Activated CD8-positive, alpha-beta memory T cell treated with anti-CD3 and anti-CD28 coated beads, Interleukin-2, amount 50 U/mL, for 24 hours (primary cell): ENCODE data around the gene CHN1.

ENCODE experiments used
- DNase-seq: peaks from one replicate; pipeline ENCODE4 v3.0.0-alpha.2; 2020; ENCODE audit errors: extremely low read depth

Gene CHN1

DNA sequence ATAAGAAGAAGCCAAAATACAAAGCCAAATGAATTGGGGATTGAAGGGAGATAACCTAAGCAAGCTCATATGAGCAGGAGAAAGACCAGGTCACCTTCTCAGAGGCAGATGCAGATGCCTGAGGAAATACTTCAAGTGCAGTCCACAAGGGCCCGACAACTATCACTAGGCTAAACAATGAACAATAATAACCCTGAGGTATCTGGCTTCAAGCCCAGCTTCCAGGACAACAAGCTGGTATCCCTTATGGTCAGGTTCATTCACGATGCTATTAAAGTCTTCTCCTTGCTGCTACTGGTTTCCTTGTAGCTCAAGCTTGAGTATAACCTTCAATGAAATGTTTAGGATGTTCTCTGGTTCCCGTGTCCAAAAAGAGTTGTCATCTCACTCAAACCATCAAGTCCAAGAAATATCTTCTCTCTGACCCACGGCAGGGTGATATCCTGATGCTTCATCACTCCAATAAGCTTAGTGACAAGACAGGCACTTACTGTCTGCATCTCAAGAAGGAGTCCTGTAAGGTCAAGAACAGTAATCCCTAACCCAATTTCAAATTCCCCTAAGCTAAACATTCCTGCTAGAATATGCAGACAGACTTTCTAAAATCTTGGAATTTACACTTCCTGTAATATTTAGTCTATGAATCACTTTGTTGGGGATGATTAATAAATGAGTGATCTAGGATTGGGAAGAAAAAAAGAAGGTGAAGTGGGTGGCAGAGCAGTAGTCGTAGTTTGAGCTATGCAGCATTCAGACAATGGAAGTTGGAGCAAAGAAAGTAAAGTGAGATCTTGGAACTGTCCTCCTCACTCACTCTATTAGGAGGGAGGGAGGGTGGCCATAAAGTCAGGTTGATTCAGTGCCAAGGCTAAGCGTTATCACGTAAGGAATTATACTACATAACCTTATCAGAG, 33.1 kb downstream of the CHN1 start:
- no peak for DNase-seq

- DNase-seq = no peak
These were observed 35.1 kb downstream of the CHN1 start for GRCh38 chr2:174970092-174970491.

DNA sequence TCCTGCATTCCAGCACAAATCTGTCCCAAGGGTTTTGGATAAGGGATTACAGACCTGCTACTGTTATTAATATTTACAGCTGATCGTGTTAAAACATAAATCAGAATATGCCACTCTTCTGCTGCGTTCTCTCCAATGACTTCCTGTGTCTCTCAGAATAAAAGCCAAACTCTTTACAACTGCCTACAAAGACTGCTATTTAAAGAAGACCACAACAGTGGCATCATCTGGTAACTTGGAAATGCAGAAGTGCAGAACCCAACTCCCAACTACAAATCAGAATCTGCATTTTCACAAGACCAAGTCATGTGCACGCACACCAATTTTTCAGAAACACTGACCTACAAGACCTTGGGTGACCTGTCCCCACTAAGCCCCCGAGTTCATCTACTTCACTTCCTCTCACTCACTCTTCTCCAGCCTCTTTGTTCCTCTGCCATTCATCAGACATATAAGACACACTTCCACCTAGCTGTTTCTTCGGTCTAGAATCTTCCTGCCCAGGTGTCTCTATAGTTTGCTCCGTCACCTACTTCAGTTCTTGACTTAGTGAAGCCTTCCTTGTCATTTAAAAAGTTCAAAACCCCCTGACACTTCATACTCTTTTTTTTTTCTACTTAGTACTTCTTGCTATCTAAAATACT, 36.0 kb downstream of the CHN1 start:
- DNase-seq = no peak

DNA sequence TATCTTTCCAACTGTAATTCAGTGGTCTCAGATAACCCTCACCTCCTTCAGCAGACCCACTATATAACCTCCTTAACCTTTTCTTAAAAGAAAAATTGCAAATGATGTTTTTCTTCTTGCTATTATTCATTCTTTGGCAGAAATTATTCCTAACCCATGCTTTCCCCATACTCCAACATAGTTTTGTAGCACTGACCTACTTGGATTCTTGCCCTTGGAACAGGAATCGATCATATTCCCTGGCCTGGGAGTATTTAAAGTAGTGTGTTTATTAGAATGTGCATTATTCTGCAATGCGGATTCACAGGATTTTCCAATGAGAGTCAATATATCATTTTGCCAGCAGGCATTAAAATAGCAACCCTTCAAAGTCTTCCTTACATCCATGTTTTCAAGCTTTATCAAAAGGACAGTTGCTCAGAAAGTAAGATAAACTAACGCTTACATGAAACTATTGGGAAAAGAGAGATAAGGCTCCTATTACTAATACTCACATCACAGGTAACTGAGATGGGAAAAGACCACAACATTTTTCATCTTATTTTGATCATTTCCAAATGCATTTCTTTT, 37.4 kb downstream of the CHN1 start:
- no peak for DNase-seq

DNA sequence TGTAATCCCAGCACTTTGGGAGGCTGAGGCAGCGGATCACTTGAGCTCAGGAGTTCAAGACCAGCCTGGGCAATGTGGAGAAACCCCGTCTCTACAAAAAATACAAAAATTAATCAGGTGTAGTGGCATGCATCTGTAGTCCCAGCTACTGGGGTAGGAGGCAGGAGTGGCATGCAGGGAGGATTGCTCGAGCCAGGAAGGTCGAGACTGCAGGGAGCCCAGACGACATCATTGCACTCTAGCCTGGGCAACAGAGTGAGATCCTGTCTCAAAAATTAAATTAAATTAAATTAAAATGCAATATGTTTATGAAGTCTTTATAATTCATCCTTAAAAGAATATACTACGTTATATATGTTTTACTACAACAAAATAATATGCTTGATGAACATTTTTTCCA, 38.1 kb downstream of the CHN1 start:
- DNase-seq = no peak

DNA sequence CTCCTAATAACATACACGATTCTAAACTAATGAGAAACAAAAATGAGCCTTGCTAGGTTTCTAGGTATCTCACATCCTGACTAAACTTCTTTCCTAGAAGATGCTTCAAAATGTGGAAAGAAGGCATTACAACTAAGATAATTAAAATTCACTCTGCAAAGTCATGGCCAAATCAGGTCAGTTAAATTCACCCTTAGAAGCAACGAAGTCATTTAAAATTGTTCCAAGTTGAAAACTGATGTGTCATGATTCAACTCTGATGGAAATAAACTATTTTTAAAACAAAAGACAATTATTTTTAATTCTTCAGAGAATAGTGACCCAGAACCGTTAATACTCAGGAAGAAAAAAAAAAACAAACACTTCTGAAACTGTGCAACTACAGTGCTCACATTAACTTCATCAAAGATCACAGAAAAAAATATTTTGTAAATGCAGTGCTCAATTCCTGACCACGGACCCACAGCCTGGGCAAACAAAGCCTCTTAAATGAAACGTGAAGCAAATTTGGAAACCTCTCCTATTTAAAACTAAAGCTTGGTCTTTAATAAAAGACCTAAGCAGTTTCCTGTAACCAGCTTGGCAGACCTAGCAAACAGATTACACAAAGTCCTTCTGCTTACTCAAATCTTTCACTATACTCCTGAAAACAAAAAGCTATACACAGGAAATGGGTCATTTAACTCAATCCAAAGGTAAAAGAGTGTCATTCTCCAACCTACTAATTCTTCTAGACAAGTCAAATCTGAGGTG, 39.0 kb downstream of the CHN1 start:
- DNase-seq = no peak

DNA sequence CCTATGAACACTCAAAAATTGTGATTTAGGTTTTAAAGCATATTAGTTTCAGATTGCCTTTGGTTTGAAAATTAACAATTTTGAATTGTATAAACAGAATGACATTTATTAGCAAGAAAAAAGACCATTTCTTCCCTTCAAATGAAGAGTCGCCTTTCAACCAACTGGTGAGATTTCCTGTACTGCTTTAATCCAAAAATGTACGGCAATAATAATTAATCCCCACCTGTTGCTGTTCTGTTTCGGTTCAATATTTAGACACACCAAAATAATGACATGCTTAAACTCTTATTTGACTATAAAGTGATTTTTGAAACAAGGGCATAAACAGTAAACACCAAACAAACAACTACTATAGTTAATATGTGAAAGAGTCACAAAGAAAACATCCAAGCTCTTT, 39.6 kb downstream of the CHN1 start:
- no peak for DNase-seq

DNA sequence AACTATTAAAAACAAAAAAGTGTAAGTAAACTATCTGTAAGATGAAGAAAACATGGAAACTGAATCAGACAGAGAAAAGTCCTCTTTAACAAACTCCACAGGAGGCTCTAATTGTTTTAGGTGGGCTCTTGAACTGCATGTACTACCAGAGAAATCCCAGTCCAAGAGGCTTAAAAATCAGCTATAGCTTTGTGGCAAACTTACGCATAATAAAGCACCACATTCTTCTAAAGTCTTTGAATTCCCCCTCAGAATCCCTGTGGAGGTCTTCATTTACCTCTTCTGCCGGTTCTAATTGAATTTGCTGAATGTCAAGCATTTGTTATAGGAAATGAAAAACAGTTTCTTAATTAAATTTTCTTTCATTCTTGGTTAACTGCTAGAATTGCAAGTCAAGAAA, 40.8 kb downstream of the CHN1 start:
- no peak for DNase-seq

GRCh38 chr2:174963437-174964400, 41.5 kb downstream of the CHN1 start:
- DNase-seq = no peak

DNA sequence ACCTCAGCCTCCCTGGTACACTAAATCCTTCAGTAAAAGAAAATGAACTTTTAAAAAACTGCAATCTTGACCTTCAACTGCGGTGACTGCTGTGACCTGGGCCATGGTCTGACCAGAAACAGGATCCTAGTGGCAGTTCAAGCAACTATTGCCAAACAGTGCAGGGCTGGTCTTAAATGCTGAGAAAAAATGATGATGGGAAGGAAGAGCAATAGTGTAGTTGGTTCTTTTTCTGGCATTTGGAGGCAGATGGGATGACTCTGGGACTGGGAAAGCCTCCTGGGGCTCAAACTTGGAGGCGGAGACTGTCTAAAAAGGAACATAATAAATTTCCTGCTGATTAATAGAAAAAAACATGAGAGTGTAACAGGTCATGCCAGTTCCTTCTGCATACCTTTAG, 45.4 kb downstream of the CHN1 start:
- no peak for DNase-seq

- DNase-seq = no peak
These were observed 48.1 kb downstream of the CHN1 start for GRCh38 chr2:174957050-174957449.

DNA sequence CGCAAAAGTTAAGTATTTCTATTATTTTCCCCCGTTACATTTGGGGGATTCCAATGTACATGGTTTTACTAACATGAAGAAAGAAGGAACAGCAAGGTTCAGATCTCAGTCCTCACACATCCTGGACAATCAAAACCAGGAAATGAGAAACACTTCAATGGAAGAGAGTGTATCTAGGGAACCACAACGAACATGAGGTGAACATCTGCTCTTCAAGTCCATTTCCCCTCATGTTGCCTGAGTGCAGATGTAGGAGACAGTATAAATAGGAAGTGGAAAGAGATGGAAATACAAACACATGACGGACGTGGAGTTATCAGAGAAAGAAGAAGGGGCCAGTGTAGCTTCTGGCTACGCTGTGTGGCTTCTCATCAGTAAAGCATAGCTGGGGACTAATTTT, 52.6 kb downstream of the CHN1 start:
- DNase-seq = no peak

- no peak for DNase-seq
These were observed 53.4 kb downstream of the CHN1 start for GRCh38 chr2:174951745-174952144.

DNA sequence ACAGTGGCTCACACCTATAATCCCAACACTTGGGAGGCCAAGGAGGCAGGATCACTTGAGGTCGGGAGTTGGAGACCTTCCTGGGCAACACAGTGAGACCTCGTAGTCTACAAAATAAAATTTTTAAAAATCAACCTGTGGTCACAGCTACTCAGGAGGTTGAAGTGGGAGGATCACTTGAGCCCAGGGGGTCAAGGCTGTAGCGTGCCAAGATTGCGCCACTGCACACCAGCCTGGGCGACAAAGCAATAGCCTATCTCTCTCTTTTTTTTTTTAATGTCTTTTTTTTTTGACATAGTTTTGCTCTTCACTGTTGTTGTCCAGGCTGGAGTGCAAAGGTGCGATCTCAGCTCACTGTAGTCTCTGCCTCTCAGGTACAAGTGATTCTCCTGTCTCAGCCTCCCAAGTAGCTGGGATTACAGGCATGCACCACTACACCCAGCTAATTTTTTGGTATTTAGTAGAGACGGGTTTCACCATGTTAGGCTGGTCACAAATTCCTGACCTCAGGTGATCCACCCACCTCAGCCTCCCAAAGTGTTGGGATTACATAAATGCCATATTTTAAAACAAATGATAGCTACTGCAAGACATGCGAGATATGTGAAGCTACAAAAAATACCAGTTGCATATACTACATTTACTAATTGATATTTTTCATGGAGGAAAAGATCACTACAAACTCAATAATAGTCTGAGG, 55.0 kb downstream of the CHN1 start:
- no peak for DNase-seq

DNA sequence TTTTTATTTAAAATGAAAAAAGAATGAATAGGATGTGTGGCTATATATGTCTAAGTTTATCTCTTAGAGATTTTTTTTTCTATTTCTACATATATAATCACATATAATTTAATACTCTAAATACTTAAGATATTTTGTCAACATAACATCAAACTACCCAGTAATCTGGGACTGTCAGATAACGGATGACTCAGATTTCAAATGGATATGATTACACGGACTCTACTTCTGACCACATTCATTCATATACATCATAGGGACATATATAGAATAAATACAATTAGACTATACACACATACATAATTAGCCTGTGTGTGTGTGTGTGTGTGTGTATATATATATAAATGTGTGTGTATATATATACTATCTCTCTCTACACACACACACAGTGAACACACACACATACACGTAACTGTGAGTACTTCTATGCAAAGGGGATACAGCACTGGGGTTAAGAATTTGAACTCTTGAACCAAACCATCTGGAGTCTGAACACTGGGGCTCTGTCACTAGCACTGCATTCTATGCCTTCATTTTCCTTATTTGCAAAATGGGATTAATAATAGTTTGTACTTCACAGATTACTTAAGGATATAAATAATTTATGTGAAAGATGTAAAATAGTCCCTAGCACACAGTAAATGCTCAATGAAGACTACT, 59.5 kb downstream of the CHN1 start:
- no peak for DNase-seq

- DNase-seq = no peak
These were observed 66.1 kb downstream of the CHN1 start for GRCh38 chr2:174939046-174939445.

DNA sequence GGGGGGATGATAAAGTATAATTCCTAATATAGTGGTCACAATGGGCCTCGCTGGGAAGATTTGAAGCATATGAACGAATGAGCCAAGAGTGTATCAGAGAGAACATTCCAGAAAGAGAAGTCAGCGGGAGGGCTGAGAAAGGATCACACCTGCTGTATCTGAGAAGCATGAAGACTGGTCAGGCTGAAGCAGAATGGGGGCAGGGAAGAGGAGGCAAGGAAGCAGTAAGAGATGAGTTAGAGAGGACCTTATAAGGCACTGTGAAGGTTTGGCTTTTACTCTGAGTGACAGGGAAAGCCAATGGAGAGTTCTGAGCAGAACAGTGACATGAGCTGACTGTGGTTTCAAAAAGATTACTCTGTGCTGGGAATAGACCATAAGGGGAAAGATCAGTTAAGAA, 73.5 kb downstream of the CHN1 start:
- no peak for DNase-seq

DNA sequence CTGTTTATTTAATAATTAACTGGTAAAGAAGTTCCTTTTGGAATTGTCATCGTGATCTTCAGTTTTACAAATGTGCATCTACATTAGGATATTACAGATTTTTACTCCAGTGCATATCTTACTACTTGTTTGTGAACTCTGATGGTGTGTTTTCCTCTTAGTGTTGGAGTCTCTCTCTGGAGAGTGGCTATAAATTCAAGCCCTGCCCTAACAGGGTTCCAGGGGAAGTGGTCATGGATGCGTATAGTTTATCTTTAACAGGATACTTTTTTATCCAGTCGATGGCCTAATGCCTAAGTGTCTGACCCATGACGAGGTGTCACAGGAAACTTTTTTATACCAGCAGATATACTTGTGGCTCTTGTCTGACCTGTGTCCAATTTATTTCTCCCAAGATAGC, 75.4 kb downstream of the CHN1 start:
- no peak for DNase-seq

DNA sequence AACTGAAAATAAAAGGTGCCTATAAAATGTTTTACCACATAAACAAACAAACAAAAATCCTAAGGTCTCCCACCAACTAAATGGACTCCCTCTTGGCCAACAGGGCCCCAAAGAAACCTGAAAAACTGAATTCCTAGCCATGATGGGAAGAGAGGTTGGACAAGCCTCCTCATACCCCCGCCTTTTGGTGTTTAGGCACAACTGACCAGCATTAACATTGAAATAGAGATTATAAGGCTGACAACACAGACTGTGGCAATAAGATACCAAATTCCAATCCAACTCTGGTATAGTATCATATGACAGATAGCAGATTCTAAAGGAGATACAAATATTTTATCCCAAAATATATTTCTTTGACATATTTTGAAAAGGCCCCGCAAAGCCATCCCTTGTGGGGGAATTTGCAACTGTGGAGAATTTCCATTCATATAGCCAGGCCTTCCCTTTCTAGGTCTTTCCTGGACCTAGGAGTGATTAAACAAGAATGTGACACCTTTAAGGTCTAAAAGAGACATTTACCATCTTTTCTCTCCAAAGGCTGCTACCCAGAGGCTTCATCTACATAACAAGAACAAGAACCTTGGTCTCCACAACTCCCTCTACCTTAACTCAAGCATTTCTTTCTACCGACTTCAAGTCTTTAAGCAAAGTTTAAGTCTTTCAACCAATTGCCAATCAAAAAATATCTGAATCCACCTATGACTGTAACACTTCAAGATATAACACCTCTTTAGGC, 80.0 kb downstream of the CHN1 start:
- DNase-seq = no peak
